HEK293T (cell line): ENCODE measurements around the gene GRPEL1.

Experiments used
- CTCF ChIA-PET: fragments of 350-600 bp; formaldehyde crosslinking; extraction: SDS; loops from one replicate; lab custom pipeline; 2021; ENCODE audit warnings: antibody characterized with exemption, inconsistent platforms; lab: Yijun Ruan, JAX
- POLR2A ChIA-PET: fragments of 350-600 bp; formaldehyde crosslinking; extraction: SDS; loops from one replicate; lab custom pipeline; 2020; ENCODE audit warnings: antibody characterized with exemption, inconsistent platforms; lab: Yijun Ruan, JAX
- DNase-seq: peaks from one replicate; pipeline ENCODE4 v3.0.0; 2012; ENCODE audit warnings: mixed read lengths; ENCODE audit errors: extremely low spot score
- ARNT ChIP-seq: fragments of 450-650 bp; IDR thresholded peaks from 2 replicates; pipeline ENCODE4 v1.6.1; 2017; ENCODE audit warnings: mild to moderate bottlenecking
- BHLHE40 ChIP-seq: fragments of 450-650 bp; IDR thresholded peaks from 2 replicates; pipeline ENCODE4 v1.6.1; 2016; ENCODE audit warnings: mild to moderate bottlenecking, moderate library complexity, borderline replicate concordance
- CTBP1 ChIP-seq: fragments of 450-650 bp; IDR thresholded peaks from 2 replicates; pipeline ENCODE4 v1.6.1; 2016; ENCODE audit warnings: borderline replicate concordance
- ELF4 ChIP-seq: fragments of 450-650 bp; IDR thresholded peaks from 2 replicates; pipeline ENCODE4 v1.6.1; 2017; ENCODE audit warnings: antibody characterized with exemption
- FOXA1 ChIP-seq: fragments of 450-650 bp; IDR thresholded peaks from 2 replicates; pipeline ENCODE4 v1.6.1; 2016; ENCODE audit warnings: mild to moderate bottlenecking
- FOXK2 ChIP-seq: fragments of 450-650 bp; IDR thresholded peaks from 2 replicates; pipeline ENCODE4 v1.6.1; 2016; ENCODE audit warnings: mild to moderate bottlenecking
- FOXM1 ChIP-seq: fragments of 450-650 bp; IDR thresholded peaks from 2 replicates; pipeline ENCODE4 v1.6.1; 2017; ENCODE audit warnings: mild to moderate bottlenecking, borderline replicate concordance
- HDGF ChIP-seq: fragments of 450-650 bp; IDR thresholded peaks from 2 replicates; pipeline ENCODE4 v1.6.1; 2017; ENCODE audit warnings: antibody characterized with exemption, borderline replicate concordance
- L3MBTL2 ChIP-seq: fragments of 450-650 bp; conservative IDR thresholded peaks from 2 replicates; pipeline ENCODE4 v1.6.1; 2016; ENCODE audit warnings: mild to moderate bottlenecking
- LEF1 ChIP-seq: fragments of 450-650 bp; IDR thresholded peaks from 2 replicates; pipeline ENCODE4 v1.6.1; 2017; ENCODE audit warnings: mild to moderate bottlenecking, borderline replicate concordance
- NFRKB ChIP-seq: fragments of 450-650 bp; IDR thresholded peaks from 2 replicates; pipeline ENCODE4 v1.6.1; 2016; ENCODE audit warnings: mild to moderate bottlenecking, moderate library complexity
- SP1 ChIP-seq: fragments of 450-650 bp; IDR thresholded peaks from 2 replicates; pipeline ENCODE4 v1.6.1; 2017
- SUZ12 ChIP-seq: fragments of 450-650 bp; IDR thresholded peaks from 2 replicates; pipeline ENCODE4 v1.6.1; 2016; ENCODE audit warnings: mild to moderate bottlenecking
- TARDBP ChIP-seq: fragments of 450-650 bp; IDR thresholded peaks from 2 replicates; pipeline ENCODE4 v1.6.1; 2016
- ZNF384 ChIP-seq: fragments of 450-650 bp; IDR thresholded peaks from 2 replicates; pipeline ENCODE4 v1.6.1; 2016
- TF ChIP-seq, protein P1 (sequence below): fragments of 450-650 bp; IDR thresholded peaks from 2 replicates; pipeline ENCODE4 v1.6.1; 2016

Gene GRPEL1

GRCh38 chr4:7050481-7051143 lies 17.3 kb downstream of the GRPEL1 start:
- no peak for DNase-seq
- POLR2A ChIA-PET, result interaction anchor here (0.6 to 2.6 kb wide), 3 partner anchors 17 to 500 kb away, joined by 3 to 12 read pairs (median 4); partner anchors contain the start of gene GRPEL1
- TF ChIP-seq FOXK2 (no peak), TARDBP (no peak), LEF1 (no peak), ZNF384 (no peak)
- CTCF ChIA-PET, result no interaction called here

- ChIA-PET POLR2A (interaction anchor here (1.4 to 2.6 kb wide), 2 partner anchors 18 to 141 kb away, joined by 3 to 12 read pairs; partner anchors contain the start of gene GRPEL1), CTCF (no interaction called here)
- TF ChIP-seq ELF4 (no peak), LEF1 (no peak), TARDBP (no peak), CTBP1 (no peak), NFRKB (no peak), FOXM1 (no peak), ARNT (no peak), L3MBTL2 (no peak), FOXK2 (no peak), SP1 (no peak), FOXA1 (no peak), ZNF384 (no peak), HDGF (no peak), BHLHE40 (no peak), SUZ12 (no peak)
- TF ChIP-seq, protein P1, sequence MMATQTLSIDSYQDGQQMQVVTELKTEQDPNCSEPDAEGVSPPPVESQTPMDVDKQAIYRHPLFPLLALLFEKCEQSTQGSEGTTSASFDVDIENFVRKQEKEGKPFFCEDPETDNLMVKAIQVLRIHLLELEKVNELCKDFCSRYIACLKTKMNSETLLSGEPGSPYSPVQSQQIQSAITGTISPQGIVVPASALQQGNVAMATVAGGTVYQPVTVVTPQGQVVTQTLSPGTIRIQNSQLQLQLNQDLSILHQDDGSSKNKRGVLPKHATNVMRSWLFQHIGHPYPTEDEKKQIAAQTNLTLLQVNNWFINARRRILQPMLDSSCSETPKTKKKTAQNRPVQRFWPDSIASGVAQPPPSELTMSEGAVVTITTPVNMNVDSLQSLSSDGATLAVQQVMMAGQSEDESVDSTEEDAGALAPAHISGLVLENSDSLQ, result no peak
- no peak for DNase-seq
These were observed 18.1 kb downstream of the GRPEL1 start for GRCh38 chr4:7049739-7050138.

DNA sequence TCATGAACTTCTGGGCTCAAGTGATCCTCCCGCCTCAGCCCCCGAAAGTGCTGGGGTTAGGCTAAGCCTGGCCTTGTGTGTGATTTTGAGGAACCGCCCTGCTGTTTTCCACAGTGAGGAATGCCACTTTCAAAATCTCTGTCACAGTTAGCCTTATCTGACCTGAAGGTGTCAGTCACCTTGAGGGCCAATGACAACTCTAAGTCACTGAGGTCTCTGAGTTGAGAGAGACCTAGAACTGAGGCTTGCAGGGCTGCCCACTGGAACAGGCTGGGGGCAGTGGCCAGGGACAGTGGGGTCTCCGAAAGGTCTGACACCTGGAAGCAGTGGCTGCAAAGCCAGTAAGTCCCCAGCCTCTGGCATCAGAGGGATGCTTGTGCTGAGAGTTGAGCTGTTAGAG lies 18.6 kb downstream of the GRPEL1 start:
- DNase-seq, result no peak
- CTCF ChIA-PET, result no interaction called here
- POLR2A ChIA-PET, result interaction anchor here (1.4 to 2.6 kb wide), 2 partner anchors 19 to 140 kb away, joined by 3 to 12 read pairs; partner anchors contain the start of gene GRPEL1
- no peak for TF ChIP-seq HDGF
- no peak for TF ChIP-seq SP1
- TF ChIP-seq CTBP1, result no peak
- no peak for TF ChIP-seq ZNF384
- no peak for TF ChIP-seq L3MBTL2
- TF ChIP-seq, protein P1, result no peak

DNA sequence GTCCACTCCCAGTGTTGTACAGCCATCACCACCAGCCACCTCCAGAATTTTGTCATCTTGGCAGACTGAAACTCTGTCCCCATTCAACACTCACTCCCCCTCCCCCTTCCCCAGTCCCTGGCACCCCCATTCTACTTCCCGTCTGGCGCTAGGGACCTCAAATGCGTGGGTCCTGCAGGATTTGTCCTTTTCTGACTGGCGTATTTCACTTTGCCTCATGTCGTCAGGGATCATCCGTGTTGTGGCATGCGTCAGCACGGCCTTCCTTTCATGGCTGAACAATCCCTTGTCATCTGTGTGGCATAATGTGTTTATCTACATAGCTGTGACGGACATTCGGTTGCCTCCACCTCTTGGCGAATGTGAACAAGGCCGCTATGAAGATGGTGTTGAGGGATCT lies 19.2 kb downstream of the GRPEL1 start:
- POLR2A ChIA-PET, result no interaction called here
- TF ChIP-seq, protein P1, result no peak
- TF ChIP-seq TARDBP (no peak), CTBP1 (no peak), LEF1 (no peak), BHLHE40 (no peak), ELF4 (no peak), NFRKB (no peak), FOXA1 (no peak), ZNF384 (no peak), HDGF (no peak)
- DNase-seq, result no peak
- CTCF ChIA-PET, result no interaction called here

- no peak for DNase-seq
- CTCF ChIA-PET, result no interaction called here
- TF ChIP-seq CTBP1 (no peak), BHLHE40 (no peak), HDGF (no peak), SP1 (no peak), FOXK2 (no peak), FOXM1 (no peak), ZNF384 (no peak), L3MBTL2 (no peak), ARNT (no peak), LEF1 (no peak), SUZ12 (no peak), FOXA1 (no peak), ELF4 (no peak), TARDBP (no peak)
- TF ChIP-seq, protein P1, result no peak
- POLR2A ChIA-PET, result interaction anchor here (7.8 kb wide), 1 partner anchor 21 kb away, joined by 67 read pairs; the partner anchor contains the start of gene GRPEL1
These were observed 20.9 kb downstream of the GRPEL1 start for GRCh38 chr4:7046971-7047370.
